Activated B cell treated with CpG ODN at 0.5 μM for 24 hours (primary cell): ENCODE results near the gene SLC9A9. TPM values are rescaled to one million over a fixed set of nuclear protein-coding genes. Genes with fewer than 3 reads are reported as not detected.

Source experiments
- ATAC-seq: fragments of 200-7000 bp; cut with Tn5 transposase; one replicate; pipeline ENCODE4 v1.10.0; 2021; ENCODE audit warnings: low read depth, mild to moderate bottlenecking, moderate library complexity
- CTCF ChIA-PET: fragments of 350-600 bp; sonication (Branson Sonifier 250); formaldehyde crosslinking; loops from one replicate; lab custom pipeline; 2021; ENCODE audit warnings: antibody characterized with exemption; lab: Charles Lee
- POLR2A ChIA-PET: fragments of 350-600 bp; sonication (Branson Sonifier 250); formaldehyde crosslinking; loops from one replicate; lab custom pipeline; 2021; ENCODE audit warnings: antibody characterized with exemption; lab: Charles Lee
- DNase-seq: peaks from one replicate; pipeline ENCODE4 v3.0.0; 2022
- H3K27ac Mint-ChIP-seq: one replicate; pipeline ENCODE4 v1.8.0; 2020; ENCODE audit warnings: mixed read lengths
- H3K27me3 Mint-ChIP-seq: one replicate; pipeline ENCODE4 v1.8.0; 2021; ENCODE audit warnings: mixed read lengths
- H3K36me3 Mint-ChIP-seq: one replicate; pipeline ENCODE4 v1.8.0; 2021; ENCODE audit warnings: low read depth, mixed read lengths
- H3K4me1 Mint-ChIP-seq: one replicate; pipeline ENCODE4 v1.8.0; 2021; ENCODE audit warnings: mixed read lengths
- H3K4me3 Mint-ChIP-seq: one replicate; pipeline ENCODE4 v1.8.0; 2020; ENCODE audit warnings: mild to moderate bottlenecking, mixed read lengths
- H3K9me3 Mint-ChIP-seq: one replicate; pipeline ENCODE4 v1.8.0; 2020; ENCODE audit warnings: mixed read lengths
- intact Hi-C: fragments of 100-400 bp; cut with micrococcal nuclease; formaldehyde crosslinking; loops from one replicate; pipeline ENCODE4 v1.15.1; 2024
- total RNA-seq: library from RNA; stranded (reverse); gene quantifications from 2 replicates; pipeline ENCODE4 v1.2.3, GENCODE V29; 2022
- TF ChIP-seq, protein P1 (sequence below): fragments of 200-600 bp; IDR thresholded peaks from one replicate; pipeline ENCODE4 v1.8.0; 2022; ENCODE audit warnings: antibody characterized with exemption, mild to moderate bottlenecking

The SLC9A9 gene
- total RNA-seq, 1 donor from 2014 or later = 9.4 TPM

- intact Hi-C loops = no loop called here
- ATAC-seq (no peak), DNase-seq (no peak)
- CTCF ChIA-PET = no interaction called here
- Mint-ChIP-seq H3K27me3 (no peaks in the 10 kb centered on the region), H3K9me3 (no peaks in the 10 kb centered on the region), H3K36me3 (no peaks in the 10 kb centered on the region), H3K4me1 (no peaks in the 10 kb centered on the region), H3K27ac (no peak overlapping the region), H3K4me3 (no peak overlapping the region)
- POLR2A ChIA-PET = no interaction called here
- TF ChIP-seq, protein P1, sequence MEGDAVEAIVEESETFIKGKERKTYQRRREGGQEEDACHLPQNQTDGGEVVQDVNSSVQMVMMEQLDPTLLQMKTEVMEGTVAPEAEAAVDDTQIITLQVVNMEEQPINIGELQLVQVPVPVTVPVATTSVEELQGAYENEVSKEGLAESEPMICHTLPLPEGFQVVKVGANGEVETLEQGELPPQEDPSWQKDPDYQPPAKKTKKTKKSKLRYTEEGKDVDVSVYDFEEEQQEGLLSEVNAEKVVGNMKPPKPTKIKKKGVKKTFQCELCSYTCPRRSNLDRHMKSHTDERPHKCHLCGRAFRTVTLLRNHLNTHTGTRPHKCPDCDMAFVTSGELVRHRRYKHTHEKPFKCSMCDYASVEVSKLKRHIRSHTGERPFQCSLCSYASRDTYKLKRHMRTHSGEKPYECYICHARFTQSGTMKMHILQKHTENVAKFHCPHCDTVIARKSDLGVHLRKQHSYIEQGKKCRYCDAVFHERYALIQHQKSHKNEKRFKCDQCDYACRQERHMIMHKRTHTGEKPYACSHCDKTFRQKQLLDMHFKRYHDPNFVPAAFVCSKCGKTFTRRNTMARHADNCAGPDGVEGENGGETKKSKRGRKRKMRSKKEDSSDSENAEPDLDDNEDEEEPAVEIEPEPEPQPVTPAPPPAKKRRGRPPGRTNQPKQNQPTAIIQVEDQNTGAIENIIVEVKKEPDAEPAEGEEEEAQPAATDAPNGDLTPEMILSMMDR = no peak
Measured at GRCh38 chr3:143243686-143244085, 604.6 kb downstream of the SLC9A9 start.

DNA sequence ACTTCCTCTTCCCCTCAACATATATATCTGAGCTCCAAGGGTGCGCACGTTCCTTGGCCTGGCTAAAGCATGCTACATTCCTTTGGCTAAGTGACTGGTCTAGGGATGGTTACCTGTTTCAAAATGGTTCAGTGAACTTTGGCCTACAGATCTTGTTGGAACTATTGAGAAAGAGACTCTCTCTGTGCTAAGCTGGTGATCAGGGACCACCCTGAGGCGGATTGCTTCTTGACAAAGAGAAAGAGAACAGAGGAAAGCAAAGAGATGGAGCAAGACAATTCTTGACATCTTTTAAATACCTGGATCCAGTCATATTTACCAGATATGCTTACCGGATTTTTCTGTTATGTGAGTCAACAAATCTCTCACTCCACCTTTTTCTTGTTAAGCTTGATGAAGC is 605.6 kb downstream of the SLC9A9 start:
- ATAC-seq = no peak
- ChIA-PET POLR2A (no interaction called here), CTCF (no interaction called here)
- Mint-ChIP-seq H3K4me3 (no peak overlapping the region), H3K4me1 (no peaks in the 10 kb centered on the region), H3K36me3 (no peaks in the 10 kb centered on the region), H3K27ac (no peak overlapping the region), H3K27me3 (no peaks in the 10 kb centered on the region), H3K9me3 (no peaks in the 10 kb centered on the region)
- intact Hi-C loops = no loop called here
- DNase-seq = no peak
- TF ChIP-seq, protein P1 = no peak

DNA sequence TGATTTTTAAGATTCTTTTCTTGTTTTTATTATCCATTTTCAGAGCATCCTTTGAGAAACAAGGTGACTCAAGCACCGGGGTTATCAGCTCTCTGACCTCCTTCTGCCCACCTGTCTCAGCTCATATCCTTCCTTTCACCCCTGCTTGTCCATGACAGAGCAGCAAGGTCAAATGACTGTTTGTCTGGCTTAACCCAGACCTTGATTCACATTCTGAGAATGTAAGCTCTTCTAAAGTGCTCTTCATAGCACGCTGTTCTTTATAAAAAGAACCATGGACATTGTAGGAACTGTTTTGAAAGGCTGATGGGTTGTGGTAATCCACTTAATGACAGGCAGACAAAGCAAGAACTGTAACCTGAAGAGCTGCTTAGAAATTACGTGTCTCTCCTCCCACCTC is 606.2 kb downstream of the SLC9A9 start:
- TF ChIP-seq, protein P1 = no peak
- no peak overlapping the region for H3K27ac Mint-ChIP-seq
- ChIA-PET CTCF (no interaction called here), POLR2A (no interaction called here)
- no peaks in the 10 kb centered on the region for H3K36me3 Mint-ChIP-seq
- no peak overlapping the region for H3K4me3 Mint-ChIP-seq
- intact Hi-C loops = no loop called here
- DNase-seq (no peak), ATAC-seq (no peak)
- H3K4me1 Mint-ChIP-seq = peaks cover 4% of the 10 kb centered on the region
- H3K27me3 Mint-ChIP-seq = no peaks in the 10 kb centered on the region
- H3K9me3 Mint-ChIP-seq = no peaks in the 10 kb centered on the region

- ATAC-seq (no peak), DNase-seq (no peak)
- Mint-ChIP-seq H3K27me3 (no peaks in the 10 kb centered on the region), H3K4me1 (peaks cover 10% of the 10 kb centered on the region), H3K36me3 (no peaks in the 10 kb centered on the region), H3K4me3 (no peak overlapping the region), H3K27ac (no peak overlapping the region), H3K9me3 (no peaks in the 10 kb centered on the region)
- intact Hi-C loops = no loop called here
- ChIA-PET POLR2A (no interaction called here), CTCF (no interaction called here)
- TF ChIP-seq, protein P1 = no peak
Measured at GRCh38 chr3:143241481-143241951, 606.8 kb downstream of the SLC9A9 start.

GRCh38 chr3:143240886-143241285 is 607.4 kb downstream of the SLC9A9 start:
- no peaks in the 10 kb centered on the region for H3K36me3 Mint-ChIP-seq
- no peaks in the 10 kb centered on the region for H3K9me3 Mint-ChIP-seq
- no peak overlapping the region for H3K4me3 Mint-ChIP-seq
- peaks cover 16% of the 10 kb centered on the region for H3K4me1 Mint-ChIP-seq
- TF ChIP-seq, protein P1 = no peak
- intact Hi-C loops = no loop called here
- no peak overlapping the region for H3K27ac Mint-ChIP-seq
- POLR2A ChIA-PET = no interaction called here
- no peak for DNase-seq
- H3K27me3 Mint-ChIP-seq = no peaks in the 10 kb centered on the region
- CTCF ChIA-PET = no interaction called here
- ATAC-seq = no peak
